ENCODE results near the gene MAMLD1.

DNA sequence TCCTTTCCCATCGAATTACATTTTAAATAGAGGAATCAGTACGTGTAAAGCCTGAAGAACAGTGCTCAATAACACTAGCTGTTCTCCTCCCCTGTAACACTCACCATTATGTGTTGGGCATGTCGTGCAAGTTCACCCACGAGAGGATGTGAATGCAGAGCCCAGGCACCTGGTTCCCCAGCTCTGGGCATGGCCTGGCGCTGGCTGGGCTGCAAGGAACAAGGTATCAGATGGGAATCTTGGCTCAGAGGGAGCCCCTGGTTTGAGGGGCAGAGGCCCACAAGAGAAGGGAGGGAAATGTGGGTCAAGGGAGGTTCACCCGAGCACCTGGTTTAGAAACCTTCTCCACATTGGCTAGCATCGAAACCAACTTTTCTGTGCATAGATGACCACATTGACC lies 163.6 kb downstream of the MAMLD1 start:
- TF ChIP-seq, protein P1, sequence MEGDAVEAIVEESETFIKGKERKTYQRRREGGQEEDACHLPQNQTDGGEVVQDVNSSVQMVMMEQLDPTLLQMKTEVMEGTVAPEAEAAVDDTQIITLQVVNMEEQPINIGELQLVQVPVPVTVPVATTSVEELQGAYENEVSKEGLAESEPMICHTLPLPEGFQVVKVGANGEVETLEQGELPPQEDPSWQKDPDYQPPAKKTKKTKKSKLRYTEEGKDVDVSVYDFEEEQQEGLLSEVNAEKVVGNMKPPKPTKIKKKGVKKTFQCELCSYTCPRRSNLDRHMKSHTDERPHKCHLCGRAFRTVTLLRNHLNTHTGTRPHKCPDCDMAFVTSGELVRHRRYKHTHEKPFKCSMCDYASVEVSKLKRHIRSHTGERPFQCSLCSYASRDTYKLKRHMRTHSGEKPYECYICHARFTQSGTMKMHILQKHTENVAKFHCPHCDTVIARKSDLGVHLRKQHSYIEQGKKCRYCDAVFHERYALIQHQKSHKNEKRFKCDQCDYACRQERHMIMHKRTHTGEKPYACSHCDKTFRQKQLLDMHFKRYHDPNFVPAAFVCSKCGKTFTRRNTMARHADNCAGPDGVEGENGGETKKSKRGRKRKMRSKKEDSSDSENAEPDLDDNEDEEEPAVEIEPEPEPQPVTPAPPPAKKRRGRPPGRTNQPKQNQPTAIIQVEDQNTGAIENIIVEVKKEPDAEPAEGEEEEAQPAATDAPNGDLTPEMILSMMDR (IDR thresholded peaks at IDR 0.05): no peak
- TF ChIP-seq POLR2A (IDR thresholded peaks at IDR 0.05): no peak

Data from esophagus squamous epithelium (tissue), 4 donors.